HTERT RPE-1 (cell line): ENCODE measurements around the gene BMP7.

Source experiments
- in situ Hi-C: fragments of 300-500 bp; cut with MboI; formaldehyde crosslinking; loops from 4 replicates; pipeline ENCODE4 v1.14.3; 2020; ENCODE audit warnings: low sequenced_read_pairs

BMP7 gene

DNA sequence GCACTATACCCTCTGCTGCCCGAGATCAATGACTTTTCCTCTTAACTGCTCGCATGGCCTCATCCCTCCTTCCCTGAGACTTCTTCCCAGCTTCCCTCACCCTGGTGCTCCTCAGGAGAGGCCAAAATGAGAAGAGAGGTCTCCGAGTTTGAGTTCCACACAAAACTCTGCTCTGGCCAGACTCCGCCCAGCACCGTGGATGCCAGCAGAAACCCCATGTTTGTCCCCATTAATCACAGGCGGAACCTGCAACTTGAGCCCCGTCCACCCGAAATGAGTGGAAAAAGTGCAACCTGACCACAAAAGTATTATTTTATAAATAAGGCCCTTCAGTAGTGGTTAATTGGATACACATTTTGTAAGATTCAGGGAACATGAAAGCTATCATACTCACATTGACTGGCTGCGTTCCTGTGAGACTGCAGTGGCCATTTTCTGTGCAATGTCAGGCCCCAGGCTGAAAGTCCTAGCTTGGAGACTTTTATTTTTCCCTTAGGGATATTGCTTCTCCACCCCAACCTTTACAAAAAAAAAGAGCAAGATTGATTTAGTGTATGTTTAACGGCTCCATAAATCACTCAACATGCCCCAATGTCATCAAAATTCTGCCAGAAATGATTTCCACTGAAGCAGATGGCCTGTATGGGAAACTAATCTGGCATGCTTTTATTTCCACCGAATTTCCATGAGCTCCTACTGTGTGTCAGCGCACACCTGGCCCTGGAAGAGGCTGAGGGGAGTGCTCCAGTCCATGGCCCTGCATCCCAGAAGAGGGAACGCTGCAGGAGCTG lies 134.6 kb downstream of the BMP7 start:
- in situ Hi-C loops = no loop called here

- in situ Hi-C loops = no loop called here
Measured at GRCh38 chr20:57131077-57131476, 135.4 kb downstream of the BMP7 start.

GRCh38 chr20:57130160-57130772 lies 136.2 kb downstream of the BMP7 start:
- in situ Hi-C loops = no loop called here

- in situ Hi-C loops = no loop called here
Measured at GRCh38 chr20:57129303-57129702, 137.1 kb downstream of the BMP7 start.

DNA sequence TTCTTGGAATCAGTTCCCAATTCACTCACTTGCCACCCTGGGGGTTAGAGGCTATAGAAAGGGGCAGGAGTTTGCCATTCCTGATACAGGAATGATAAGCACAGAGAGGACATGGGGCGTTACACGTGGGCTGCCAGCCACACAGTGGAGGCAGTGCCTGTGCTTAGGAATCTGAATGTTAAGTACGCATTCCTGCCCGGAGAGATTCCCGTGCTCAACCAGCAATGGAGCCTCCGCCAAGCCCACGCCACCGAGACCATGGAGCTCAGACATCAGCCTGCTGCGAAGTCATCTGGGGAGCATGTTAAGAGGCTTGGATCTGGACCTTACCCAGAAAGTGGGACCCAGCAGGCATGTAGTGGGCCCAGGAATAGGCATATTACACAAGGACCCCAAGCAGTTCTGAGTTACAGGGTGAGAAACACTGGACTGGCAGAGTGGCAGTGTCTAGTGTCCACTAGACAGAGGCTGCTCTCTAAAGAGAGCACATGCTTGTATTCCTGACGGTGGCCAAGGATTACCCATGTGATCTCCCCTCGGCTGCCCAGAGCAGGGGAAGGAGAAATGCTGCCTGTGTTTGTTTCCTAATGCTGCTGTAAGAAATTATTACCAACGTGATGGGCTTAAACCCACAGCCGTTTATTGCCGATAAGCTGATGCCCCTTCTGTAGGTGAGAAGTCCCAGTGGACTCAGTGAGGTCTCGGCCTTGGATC lies 138.2 kb downstream of the BMP7 start:
- in situ Hi-C loops = no loop called here

- in situ Hi-C loops = no loop called here
Measured at GRCh38 chr20:57126481-57127092, 139.9 kb downstream of the BMP7 start.

- in situ Hi-C loops = no loop called here
Measured at GRCh38 chr20:57124800-57125517, 141.5 kb downstream of the BMP7 start.

DNA sequence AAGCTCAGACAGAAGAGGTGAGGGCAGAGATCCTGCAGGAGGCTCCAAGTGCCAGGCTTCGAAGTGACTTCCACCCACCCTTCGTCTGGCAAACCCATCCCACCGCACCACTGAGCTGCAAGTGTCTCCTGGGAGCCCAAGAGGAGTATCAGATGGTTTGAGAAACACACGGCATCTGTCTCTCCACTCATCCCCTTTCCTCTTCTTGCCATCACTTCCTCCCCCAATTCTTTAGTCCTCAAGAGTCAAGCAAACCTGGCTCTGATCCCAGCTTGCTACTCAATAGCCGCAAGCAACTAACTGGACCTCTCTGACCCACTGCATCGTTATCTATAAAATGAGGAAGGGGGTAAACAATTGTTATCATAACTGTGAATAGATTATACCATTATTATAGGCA lies 142.1 kb downstream of the BMP7 start:
- in situ Hi-C loops = no loop called here

- in situ Hi-C loops = no loop called here
Measured at GRCh38 chr20:57123504-57123903, 142.9 kb downstream of the BMP7 start.

DNA sequence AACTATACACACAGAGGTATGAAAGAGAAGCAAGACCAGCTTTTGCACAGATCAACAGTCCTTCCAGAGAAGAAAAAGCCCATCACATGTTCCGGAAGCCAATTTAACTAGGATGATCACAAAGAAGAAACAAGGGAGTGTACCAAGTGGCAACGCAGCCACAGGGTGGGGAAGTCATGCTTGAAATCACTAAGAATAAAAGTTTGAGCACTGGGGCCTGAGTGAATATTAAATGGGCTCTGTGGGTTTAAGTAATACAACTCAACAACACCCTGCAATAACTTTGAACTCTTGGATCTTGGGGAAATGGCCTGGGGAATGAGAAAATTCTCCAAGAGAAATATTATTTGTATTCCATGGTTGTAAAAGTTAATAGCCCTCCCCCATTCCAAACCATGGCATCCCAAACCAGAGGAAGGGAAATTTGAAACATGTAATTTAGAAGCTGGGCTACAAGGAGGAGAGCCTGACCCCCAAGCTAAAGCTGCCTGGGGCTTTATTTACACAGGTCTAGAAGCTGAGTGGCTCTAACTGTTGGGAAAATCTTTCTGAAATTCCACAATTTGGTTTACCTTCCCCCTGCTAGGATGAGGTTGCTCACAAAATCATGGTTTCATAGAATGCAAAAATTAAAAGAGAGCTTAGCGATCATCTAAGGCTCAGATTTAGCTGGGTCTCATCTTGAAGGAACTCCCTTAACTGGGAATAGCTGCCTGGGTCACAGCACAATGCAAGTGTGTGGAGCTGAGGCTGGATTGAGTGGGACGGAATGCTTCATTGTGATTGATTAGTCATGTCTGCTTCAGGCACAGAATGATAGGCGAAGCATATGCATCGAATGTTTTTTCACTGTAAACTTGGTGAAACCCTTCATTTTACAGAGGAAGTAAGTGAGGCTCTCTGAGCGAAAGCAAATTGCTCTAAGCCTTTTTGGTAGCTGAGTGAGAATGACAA lies 143.6 kb downstream of the BMP7 start:
- in situ Hi-C loops = no loop called here

DNA sequence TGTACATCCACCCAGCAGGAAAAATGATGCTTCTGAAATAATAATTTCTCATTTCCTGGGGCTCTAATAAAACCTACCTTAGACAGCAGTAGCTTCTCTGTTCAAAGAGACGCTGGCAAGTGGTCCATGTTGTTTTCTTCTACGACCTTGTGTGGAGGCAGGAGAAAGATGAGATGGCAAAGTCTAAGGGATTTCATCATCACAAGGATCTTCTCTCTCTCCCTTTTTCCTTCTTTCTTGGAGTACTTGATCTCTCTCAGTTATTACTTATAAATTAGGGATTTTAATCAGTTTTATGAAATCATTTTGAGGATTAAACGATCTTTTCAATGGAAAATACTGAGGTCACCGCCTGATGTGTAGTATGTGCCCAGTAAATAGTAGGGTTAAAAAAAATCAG lies 147.5 kb downstream of the BMP7 start:
- in situ Hi-C loops = no loop called here
